Lung (tissue), 12 donors: Measurements from ENCODE around the gene AFF1. TPM values are rescaled to one million over a fixed set of nuclear protein-coding genes. Genes with fewer than 3 reads are reported as not detected.
A peak's percentile ranks its signal among the peaks of the same experiment; 100 is the strongest.

Experiments
- ATAC-seq: fragments of 200-7000 bp; cut with Tn5 transposase; one replicate; pipeline ENCODE4 v1.9.1; 2020; ENCODE audit warnings: moderate number of reproducible peaks; ENCODE audit not compliant: insufficient read depth, low FRiP score
- DNase-seq, 3 donors: peaks; one replicate each; pipeline ENCODE4 v3.0.0-alpha.2; 2013 to 2017
- H3K27ac ChIP-seq, 2 donors: one replicate each; pipeline ENCODE4 v1.5.1; 2013; ENCODE audit warnings: mild to moderate bottlenecking in 2 of 2, moderate library complexity in 2 of 2, control low read depth in 1 of 2, inconsistent platforms in 1 of 2, low read depth in 1 of 2, low read length in 1 of 2
- H3K27me3 ChIP-seq, 3 donors: one replicate each; pipeline ENCODE4 v1.5.1; 2013; ENCODE audit warnings: low read length in 2 of 3; ENCODE audit not compliant: control insufficient read depth in 3 of 3, insufficient read depth in 3 of 3
- H3K36me3 ChIP-seq, 4 donors: one replicate each; pipeline ENCODE4 v1.5.1; 2013; ENCODE audit warnings: low read length in 4 of 4, mild to moderate bottlenecking in 1 of 4, moderate library complexity in 1 of 4; ENCODE audit not compliant: control insufficient read depth in 4 of 4, insufficient read depth in 4 of 4
- H3K4me1 ChIP-seq, 5 donors: one replicate each; pipeline ENCODE4 v1.5.1; 2013; ENCODE audit warnings: low read length in 5 of 5, mild to moderate bottlenecking in 2 of 5, moderate library complexity in 1 of 5; ENCODE audit not compliant: control insufficient read depth in 5 of 5, insufficient read depth in 5 of 5
- H3K4me3 ChIP-seq: one replicate; pipeline ENCODE4 v1.5.1; 2013; ENCODE audit warnings: mild to moderate bottlenecking, control low read depth, moderate library complexity
- H3K9ac ChIP-seq, 2 donors: one replicate each; pipeline ENCODE4 v1.5.1; 2013; ENCODE audit warnings: low read length in 2 of 2, control low read depth in 1 of 2; ENCODE audit not compliant: insufficient read depth in 1 of 2
- H3K9me3 ChIP-seq, 4 donors: one replicate each; pipeline ENCODE4 v1.5.1; 2013; ENCODE audit warnings: low read length in 3 of 4, mild to moderate bottlenecking in 1 of 4, moderate library complexity in 1 of 4; ENCODE audit not compliant: control insufficient read depth in 4 of 4, insufficient read depth in 3 of 4
- WGBS, 2 donors: extraction: QIAGEN DNeasy Blood & Tissue Kit; methylation state at CpG; one replicate each; pipeline ENCODE4 v1.1.7; 2013; 5-methylcytosine and 5-hydroxymethylcytosine counted together
- polyA plus RNA-seq, 2 donors: library from polyadenylated mRNA; stranded (reverse); fragments of 200-250 nt; gene quantifications; one replicate each; pipeline ENCODE4 v1.2.1, GENCODE V29; 2013
- total RNA-seq, 2 donors: library from RNA; depleted of rRNA in 1 of 2; stranded (reverse); fragments of >200 nt in 1 of 2; gene quantifications; one replicate each; pipeline ENCODE4 v1.2.1, GENCODE V29; 2014 to 2021
- TF ChIP-seq, protein P1 (sequence below): IDR thresholded peaks from 2 replicates; pipeline ENCODE4 v1.5.1; 2012; ENCODE audit warnings: mild to moderate bottlenecking; ENCODE audit errors: control extremely low read depth, extremely low read depth
- donor health status: control.
- donor health status: control.
- donor health status: Bipolar disorder and iron deficiency.
- donor health status: healthy.
- donor health status: DM: yes; HTN: yes; CAD: no.

AFF1 gene
- total and polyA plus RNA-seq, 4 donors = 9.5 to 79.0 (median 35.8) TPM

DNA sequence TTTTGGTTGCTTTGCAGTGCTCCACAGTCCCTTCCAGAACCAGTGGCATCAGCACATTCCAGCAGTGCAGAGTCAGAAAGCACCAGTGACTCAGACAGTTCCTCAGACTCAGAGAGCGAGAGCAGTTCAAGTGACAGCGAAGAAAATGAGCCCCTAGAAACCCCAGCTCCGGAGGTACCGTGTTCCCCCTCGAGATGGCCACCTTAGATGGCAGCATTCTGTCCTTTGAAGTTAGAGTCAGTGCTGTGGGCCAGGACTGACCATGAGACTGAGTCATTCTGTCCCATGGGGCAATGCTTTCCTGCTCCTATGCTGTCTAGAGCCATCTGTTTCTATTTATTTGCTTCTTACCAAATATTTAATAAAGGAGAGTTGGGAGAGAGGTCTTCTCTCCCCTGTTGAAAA, 173.3 kb downstream of the AFF1 start:
- ATAC-seq = peak; percentile 82
- Histone ChIP-seq H3K4me1 (peaks cover 0 to 12% (median 2%) of the 10 kb centered on the region in 5 donors), H3K36me3 (peaks cover 0 to 24% (median 16%) of the 10 kb centered on the region in 4 donors), H3K27ac (peak overlapping the region; percentile 7 to 43), H3K4me3 (no peak overlapping the region), H3K9me3 (no peaks in the 10 kb centered on the region), H3K9ac (no peak overlapping the region), H3K27me3 (no peaks in the 10 kb centered on the region)
- TF ChIP-seq, protein P1, sequence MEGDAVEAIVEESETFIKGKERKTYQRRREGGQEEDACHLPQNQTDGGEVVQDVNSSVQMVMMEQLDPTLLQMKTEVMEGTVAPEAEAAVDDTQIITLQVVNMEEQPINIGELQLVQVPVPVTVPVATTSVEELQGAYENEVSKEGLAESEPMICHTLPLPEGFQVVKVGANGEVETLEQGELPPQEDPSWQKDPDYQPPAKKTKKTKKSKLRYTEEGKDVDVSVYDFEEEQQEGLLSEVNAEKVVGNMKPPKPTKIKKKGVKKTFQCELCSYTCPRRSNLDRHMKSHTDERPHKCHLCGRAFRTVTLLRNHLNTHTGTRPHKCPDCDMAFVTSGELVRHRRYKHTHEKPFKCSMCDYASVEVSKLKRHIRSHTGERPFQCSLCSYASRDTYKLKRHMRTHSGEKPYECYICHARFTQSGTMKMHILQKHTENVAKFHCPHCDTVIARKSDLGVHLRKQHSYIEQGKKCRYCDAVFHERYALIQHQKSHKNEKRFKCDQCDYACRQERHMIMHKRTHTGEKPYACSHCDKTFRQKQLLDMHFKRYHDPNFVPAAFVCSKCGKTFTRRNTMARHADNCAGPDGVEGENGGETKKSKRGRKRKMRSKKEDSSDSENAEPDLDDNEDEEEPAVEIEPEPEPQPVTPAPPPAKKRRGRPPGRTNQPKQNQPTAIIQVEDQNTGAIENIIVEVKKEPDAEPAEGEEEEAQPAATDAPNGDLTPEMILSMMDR = no peak
- DNase-seq = no peak
- whole genome bisulfite sequencing, 2 donors = 74 to 83% methylated on average over 5 of the region's 5 CpGs

DNA sequence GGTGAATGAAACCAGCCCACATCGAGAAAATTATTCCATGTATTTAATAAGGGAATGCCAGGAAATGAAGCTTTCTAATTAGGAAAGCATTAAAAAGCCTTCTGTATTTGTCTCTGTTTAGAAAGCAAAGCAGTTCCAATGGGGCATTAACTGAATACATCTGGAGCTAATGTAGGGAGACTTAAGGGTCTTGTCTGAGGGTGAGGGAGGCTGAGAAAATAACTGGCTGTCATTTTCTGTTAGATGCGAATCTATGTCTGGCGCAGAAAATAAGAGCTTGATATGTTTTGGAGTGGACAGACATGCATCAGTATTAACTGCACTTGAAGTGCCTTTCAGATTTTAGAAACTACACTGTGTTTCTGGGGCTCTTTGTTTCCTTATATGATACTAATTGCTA, 174.3 kb downstream of the AFF1 start:
- no peak for ATAC-seq
- no peak for DNase-seq
- Histone ChIP-seq H3K4me3 (no peak overlapping the region), H3K9ac (no peak overlapping the region), H3K9me3 (no peaks in the 10 kb centered on the region), H3K27ac (peak overlapping the region in 1 of 2 donors; percentile 53), H3K27me3 (no peaks in the 10 kb centered on the region), H3K36me3 (peaks cover 0 to 24% (median 16%) of the 10 kb centered on the region in 4 donors), H3K4me1 (peaks cover 0 to 7% (median 0%) of the 10 kb centered on the region in 5 donors)
- 83 to 97% methylated on average over 3 of the region's 3 CpGs for WGBS, 2 donors
- TF ChIP-seq, protein P1 = no peak

DNA sequence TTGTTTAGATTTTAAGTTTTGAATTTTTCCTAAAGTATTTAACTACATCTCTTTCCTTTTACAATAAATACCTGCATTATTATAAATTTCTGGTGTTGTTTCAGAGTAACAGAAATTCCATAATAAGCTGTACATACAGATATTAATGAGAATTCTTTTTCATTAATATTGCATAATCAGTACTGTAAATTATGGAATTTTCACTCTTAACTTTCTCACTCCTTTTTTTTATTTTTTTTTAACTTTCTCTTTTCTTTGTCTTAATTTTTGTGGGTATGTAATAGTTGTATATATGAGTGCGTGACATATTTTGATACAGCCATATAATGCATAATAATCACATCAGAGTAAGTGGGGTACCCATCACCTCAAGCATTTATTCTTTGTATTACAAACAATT, 175.1 kb downstream of the AFF1 start:
- WGBS, 2 donors = 98 to 100% methylated on average over 1 of the region's 1 CpG
- Histone ChIP-seq H3K4me1 (peaks cover 0 to 6% (median 0%) of the 10 kb centered on the region in 5 donors), H3K27ac (no peak overlapping the region), H3K36me3 (peaks cover 7 to 24% (median 17%) of the 10 kb centered on the region in 4 donors), H3K9ac (no peak overlapping the region), H3K9me3 (no peaks in the 10 kb centered on the region), H3K27me3 (no peaks in the 10 kb centered on the region), H3K4me3 (no peak overlapping the region)
- TF ChIP-seq, protein P1 = no peak
- no peak for ATAC-seq
- DNase-seq = no peak

DNA sequence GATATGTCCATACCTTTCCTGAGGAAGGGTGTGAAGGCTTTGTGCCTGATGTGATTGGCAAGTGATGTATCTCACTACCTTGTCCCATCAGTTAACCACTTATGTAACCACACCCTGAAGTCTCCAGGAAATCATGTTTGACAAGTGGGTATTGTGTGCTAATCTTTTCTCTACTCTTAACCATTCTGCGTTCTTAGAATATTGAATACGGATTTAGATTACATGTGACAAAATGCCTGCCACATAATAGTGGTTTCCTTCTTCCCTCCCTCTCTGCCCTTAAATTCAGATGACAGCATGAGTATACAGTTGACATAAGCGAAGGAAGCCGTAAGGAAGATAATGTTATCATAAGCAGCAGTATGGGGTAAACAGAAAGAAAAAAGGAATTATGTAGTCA, 177.3 kb downstream of the AFF1 start:
- no peak for DNase-seq
- ATAC-seq = no peak
- Histone ChIP-seq H3K4me3 (no peak overlapping the region), H3K27ac (no peak overlapping the region), H3K4me1 (peaks cover 0 to 6% (median 3%) of the 10 kb centered on the region in 5 donors), H3K9ac (no peak overlapping the region), H3K27me3 (no peaks in the 10 kb centered on the region), H3K9me3 (no peaks in the 10 kb centered on the region), H3K36me3 (peaks cover 19 to 31% (median 20%) of the 10 kb centered on the region in 4 donors)
- WGBS, 2 donors = 69 to 74% methylated on average over 4 of the region's 4 CpGs
- TF ChIP-seq, protein P1 = no peak
